Mammary epithelial cell (primary cell): Measurements from ENCODE around the gene PLXNA2.

Source experiments
- EZH2 ChIP-seq: IDR thresholded peaks from 2 replicates; pipeline ENCODE4 v1.6.1; 2012; ENCODE audit warnings: low read length, inconsistent platforms, borderline replicate concordance
- TF ChIP-seq, protein P1 (sequence below), 2 donors: IDR thresholded peaks in 1 of 2; conservative IDR thresholded peaks in 1 of 2; 2 replicates each; pipeline ENCODE4 v1.5.1; 2011 to 2012; ENCODE audit warnings: inconsistent platforms in 2 of 2, low read length in 2 of 2, mild to moderate bottlenecking in 2 of 2, control low read depth in 1 of 2, low read depth in 1 of 2; ENCODE audit not compliant: insufficient read depth in 1 of 2; ENCODE audit errors: extremely low read depth in 1 of 2

DNA sequence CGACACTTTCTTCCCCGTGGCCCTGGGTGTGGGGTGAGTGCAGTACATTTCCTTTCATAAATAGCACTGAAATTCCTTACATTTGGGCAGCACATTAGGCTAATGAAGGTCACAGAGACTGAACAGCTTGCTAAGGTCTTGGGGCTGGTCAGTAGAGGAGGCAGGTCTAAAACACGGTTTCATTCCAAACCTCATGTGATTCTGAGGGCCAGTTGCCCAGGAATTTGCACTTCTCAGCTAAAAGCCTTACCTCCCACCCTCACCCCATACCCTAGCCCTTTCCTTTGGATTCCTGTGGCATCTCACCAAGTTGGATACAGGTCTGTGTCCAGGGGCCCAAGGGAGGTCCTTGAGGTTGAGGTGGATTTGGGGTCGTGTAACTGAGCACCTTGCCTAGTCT is 185.4 kb downstream of the PLXNA2 start:
- TF ChIP-seq, protein P1, sequence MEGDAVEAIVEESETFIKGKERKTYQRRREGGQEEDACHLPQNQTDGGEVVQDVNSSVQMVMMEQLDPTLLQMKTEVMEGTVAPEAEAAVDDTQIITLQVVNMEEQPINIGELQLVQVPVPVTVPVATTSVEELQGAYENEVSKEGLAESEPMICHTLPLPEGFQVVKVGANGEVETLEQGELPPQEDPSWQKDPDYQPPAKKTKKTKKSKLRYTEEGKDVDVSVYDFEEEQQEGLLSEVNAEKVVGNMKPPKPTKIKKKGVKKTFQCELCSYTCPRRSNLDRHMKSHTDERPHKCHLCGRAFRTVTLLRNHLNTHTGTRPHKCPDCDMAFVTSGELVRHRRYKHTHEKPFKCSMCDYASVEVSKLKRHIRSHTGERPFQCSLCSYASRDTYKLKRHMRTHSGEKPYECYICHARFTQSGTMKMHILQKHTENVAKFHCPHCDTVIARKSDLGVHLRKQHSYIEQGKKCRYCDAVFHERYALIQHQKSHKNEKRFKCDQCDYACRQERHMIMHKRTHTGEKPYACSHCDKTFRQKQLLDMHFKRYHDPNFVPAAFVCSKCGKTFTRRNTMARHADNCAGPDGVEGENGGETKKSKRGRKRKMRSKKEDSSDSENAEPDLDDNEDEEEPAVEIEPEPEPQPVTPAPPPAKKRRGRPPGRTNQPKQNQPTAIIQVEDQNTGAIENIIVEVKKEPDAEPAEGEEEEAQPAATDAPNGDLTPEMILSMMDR (conservative IDR thresholded peaks at IDR 0.05 in 1 of 2, IDR thresholded peaks at IDR 0.05 in 1 of 2; ENCODE audit: extremely low read depth in 1 of 2, insufficient read depth in 1 of 2, low read depth in 1 of 2, low read length in 2 of 2), result no peak
- no peak for TF ChIP-seq EZH2
